Nephron progenitor cell (in vitro differentiated cells): ENCODE data around the gene MAP7.

ENCODE experiments used
- DNase-seq: peaks from one replicate; pipeline ENCODE4 v3.0.0; 2021
- H3K27ac Mint-ChIP-seq: 2 replicates; pipeline ENCODE4 v1.8.0; 2021; ENCODE audit warnings: mild to moderate bottlenecking, moderate library complexity, mixed read lengths
- H3K27me3 Mint-ChIP-seq: 2 replicates; pipeline ENCODE4 v1.8.0; 2021; ENCODE audit warnings: mild to moderate bottlenecking, low read depth, mixed read lengths; ENCODE audit not compliant: poor library complexity
- H3K36me3 Mint-ChIP-seq: 2 replicates; pipeline ENCODE4 v1.8.0; 2021; ENCODE audit warnings: low read depth, mixed read lengths
- H3K4me1 Mint-ChIP-seq: 2 replicates; pipeline ENCODE4 v1.8.0; 2021; ENCODE audit warnings: mixed read lengths
- H3K4me3 Mint-ChIP-seq: 2 replicates; pipeline ENCODE4 v1.8.0; 2021; ENCODE audit warnings: mild to moderate bottlenecking, moderate library complexity, mixed read lengths
- H3K9me3 Mint-ChIP-seq: 2 replicates; pipeline ENCODE4 v1.8.0; 2021; ENCODE audit warnings: mild to moderate bottlenecking, moderate library complexity, mixed read lengths
- TF ChIP-seq, protein P1 (sequence below): fragments of 200-600 bp; sonication (generic); IDR thresholded peaks from 2 replicates; pipeline ENCODE4 v1.5.0; 2021; ENCODE audit warnings: antibody characterized with exemption

The MAP7 gene

DNA sequence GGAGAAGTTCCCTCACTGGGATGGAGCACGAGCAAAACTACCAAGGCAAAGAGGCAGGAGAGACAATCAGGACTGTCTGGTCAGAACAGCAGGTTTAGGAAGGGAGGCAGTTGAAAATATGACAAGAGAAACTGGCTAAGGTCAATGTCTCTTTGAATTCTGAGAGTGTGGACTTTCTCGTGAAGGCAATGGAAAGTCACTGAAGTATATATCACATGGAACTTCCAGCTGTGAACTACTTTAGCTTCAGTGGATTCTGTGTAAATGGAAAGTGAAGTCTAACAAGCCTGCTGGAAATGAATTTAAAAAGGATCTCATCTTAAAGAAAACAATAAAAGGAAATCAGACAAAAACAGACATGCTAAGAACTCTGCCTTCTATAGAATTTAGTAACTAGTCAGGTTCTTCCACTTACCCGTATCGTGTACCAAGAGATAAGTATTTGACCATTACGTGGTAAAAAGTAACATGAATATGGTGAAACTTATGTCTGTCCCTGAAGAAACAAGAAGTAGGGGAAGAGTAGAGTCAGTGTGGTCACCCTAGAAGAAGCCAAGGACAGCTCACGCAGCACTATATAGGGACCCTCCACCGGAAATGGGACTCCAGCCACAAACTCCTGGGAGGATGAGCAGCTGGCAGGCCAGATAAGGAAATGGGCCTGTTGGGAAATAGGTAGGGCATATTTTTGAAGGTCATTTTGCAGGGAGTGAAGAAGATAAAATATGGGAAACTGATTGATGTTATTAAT lies 123.4 kb downstream of the MAP7 start:
- H3K4me1 Mint-ChIP-seq: peaks cover 4% of the 10 kb centered on the region
- H3K36me3 Mint-ChIP-seq: no peaks in the 10 kb centered on the region
- H3K27ac Mint-ChIP-seq: peak overlapping the region; percentile 61
- no peak overlapping the region for H3K4me3 Mint-ChIP-seq
- DNase-seq: no peak
- no peaks in the 10 kb centered on the region for H3K27me3 Mint-ChIP-seq
- TF ChIP-seq, protein P1, sequence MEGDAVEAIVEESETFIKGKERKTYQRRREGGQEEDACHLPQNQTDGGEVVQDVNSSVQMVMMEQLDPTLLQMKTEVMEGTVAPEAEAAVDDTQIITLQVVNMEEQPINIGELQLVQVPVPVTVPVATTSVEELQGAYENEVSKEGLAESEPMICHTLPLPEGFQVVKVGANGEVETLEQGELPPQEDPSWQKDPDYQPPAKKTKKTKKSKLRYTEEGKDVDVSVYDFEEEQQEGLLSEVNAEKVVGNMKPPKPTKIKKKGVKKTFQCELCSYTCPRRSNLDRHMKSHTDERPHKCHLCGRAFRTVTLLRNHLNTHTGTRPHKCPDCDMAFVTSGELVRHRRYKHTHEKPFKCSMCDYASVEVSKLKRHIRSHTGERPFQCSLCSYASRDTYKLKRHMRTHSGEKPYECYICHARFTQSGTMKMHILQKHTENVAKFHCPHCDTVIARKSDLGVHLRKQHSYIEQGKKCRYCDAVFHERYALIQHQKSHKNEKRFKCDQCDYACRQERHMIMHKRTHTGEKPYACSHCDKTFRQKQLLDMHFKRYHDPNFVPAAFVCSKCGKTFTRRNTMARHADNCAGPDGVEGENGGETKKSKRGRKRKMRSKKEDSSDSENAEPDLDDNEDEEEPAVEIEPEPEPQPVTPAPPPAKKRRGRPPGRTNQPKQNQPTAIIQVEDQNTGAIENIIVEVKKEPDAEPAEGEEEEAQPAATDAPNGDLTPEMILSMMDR: no peak
- no peaks in the 10 kb centered on the region for H3K9me3 Mint-ChIP-seq

DNA sequence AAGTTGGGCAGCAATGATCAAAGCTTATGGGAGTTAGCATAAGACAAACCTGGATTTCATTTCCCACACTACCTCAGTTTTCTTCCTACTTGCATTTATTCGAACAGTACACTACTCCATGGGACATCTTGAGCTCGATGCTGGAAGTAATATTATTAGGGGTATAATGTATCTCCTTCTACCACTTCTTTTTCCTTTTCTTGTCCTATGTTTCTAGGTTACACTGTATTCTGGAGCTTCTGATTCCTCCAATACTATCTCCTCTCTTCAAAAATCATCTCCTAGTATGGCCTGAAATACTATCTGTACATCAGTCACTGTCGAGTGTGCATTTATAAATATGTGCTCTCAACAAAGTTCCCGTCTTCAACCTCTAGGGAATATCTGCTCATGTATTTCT lies 124.4 kb downstream of the MAP7 start:
- TF ChIP-seq, protein P1: no peak
- Mint-ChIP-seq H3K4me3 (no peak overlapping the region), H3K9me3 (no peaks in the 10 kb centered on the region), H3K27me3 (no peaks in the 10 kb centered on the region), H3K27ac (no peak overlapping the region), H3K36me3 (no peaks in the 10 kb centered on the region), H3K4me1 (peaks cover 4% of the 10 kb centered on the region)
- no peak for DNase-seq

DNA sequence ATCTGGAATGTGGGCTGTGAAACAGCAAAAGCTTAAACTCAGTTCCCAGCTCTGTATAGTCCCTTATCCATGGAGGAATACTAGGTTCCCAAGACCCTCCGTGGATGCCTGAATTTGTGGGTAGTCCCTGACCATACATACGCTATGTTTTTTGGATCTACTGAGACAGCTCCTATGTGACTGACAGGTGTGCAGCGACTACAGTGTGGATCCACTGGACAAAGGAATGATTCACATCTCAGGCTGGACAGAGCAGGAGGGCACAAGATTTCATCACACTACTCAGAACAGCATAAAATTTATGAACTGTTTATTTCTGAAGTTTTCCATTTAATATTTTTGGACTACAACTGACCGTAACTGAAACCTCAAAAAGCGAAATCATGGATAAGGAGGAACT lies 125.3 kb downstream of the MAP7 start:
- H3K27ac Mint-ChIP-seq: no peak overlapping the region

DNA sequence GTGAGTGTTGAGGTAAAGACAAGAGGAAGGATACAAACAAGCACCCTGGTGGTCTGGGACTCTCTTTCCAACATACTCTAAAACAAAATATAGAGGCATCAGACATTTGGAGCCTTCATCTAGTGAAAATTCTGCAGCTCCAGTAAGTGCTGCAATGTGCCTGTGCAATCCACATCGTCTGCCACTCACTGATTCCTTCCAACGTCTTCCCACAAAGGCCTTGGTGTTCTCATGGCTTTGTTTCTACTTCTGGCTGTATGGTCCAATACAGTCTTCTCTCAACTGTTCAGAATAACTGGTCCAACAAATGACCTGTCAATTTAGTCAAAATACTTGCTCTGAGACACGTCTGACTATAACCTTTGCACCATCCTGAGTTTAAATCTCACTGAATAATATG lies 125.8 kb downstream of the MAP7 start:
- Mint-ChIP-seq H3K4me3 (no peak overlapping the region), H3K36me3 (no peaks in the 10 kb centered on the region), H3K27ac (no peak overlapping the region), H3K9me3 (no peaks in the 10 kb centered on the region), H3K4me1 (peaks cover 4% of the 10 kb centered on the region), H3K27me3 (no peaks in the 10 kb centered on the region)
- TF ChIP-seq, protein P1: no peak
- DNase-seq: no peak

More for the DNA sequence above, 125.3 kb downstream of the MAP7 start:
- DNase-seq: no peak
- no peaks in the 10 kb centered on the region for H3K27me3 Mint-ChIP-seq
- no peaks in the 10 kb centered on the region for H3K36me3 Mint-ChIP-seq
- TF ChIP-seq, protein P1: no peak
- H3K4me1 Mint-ChIP-seq: peaks cover 4% of the 10 kb centered on the region
- H3K9me3 Mint-ChIP-seq: no peaks in the 10 kb centered on the region
- H3K4me3 Mint-ChIP-seq: no peak overlapping the region

DNA sequence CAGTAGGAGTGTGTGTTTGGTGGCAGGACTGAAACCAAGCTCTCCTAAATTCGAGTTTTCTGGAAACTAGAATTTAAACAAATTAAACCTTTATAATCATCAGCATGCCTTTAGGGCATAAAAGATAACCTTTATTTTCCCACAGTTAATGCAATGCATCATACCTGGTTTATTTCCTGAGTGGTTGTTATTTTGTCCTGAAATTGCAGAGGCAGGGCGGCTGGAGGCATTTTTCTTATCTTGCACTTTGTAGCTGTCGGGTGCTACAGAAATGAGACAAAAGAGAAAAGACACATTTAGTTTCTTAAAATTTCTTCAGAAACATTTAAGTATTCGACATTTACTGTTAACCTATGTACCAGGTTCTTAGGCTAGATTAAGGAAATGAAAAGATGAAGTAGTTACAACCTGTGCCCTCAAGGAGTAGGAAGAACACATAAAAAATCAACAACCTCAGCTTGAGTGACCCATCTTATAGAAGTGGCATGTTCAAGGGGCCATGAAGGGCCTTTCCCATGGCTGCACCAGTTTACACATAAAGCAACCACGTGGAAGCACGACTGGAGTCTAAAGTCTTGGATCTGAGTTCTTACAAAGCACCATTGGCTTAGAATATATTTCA lies 128.6 kb downstream of the MAP7 start:
- DNase-seq: no peak
- Mint-ChIP-seq H3K4me1 (no peaks in the 10 kb centered on the region), H3K9me3 (no peaks in the 10 kb centered on the region), H3K4me3 (no peak overlapping the region), H3K36me3 (no peaks in the 10 kb centered on the region), H3K27ac (no peak overlapping the region), H3K27me3 (no peaks in the 10 kb centered on the region)
- TF ChIP-seq, protein P1: no peak

DNA sequence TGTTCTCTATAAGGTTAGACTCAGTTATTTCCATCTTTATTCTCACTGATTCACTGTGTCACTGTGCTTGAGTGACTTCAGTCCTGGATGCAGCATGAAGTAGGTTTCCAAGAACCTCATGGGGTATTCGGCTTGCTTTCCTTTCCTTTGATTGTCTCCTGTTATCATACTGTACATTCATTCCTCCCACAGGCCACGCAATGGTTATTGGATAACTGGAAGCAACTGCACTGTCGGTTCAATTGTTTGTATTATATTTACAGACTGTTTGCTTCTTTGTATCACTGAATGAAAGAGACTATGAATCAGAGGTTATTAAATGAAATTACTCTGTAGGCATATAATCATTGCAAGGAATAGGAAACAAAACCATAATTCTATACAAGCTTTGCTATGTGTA lies 129.4 kb downstream of the MAP7 start:
- no peaks in the 10 kb centered on the region for H3K36me3 Mint-ChIP-seq
- TF ChIP-seq, protein P1: no peak
- no peak overlapping the region for H3K27ac Mint-ChIP-seq
- H3K9me3 Mint-ChIP-seq: no peaks in the 10 kb centered on the region
- H3K4me1 Mint-ChIP-seq: no peaks in the 10 kb centered on the region
- DNase-seq: no peak
- no peaks in the 10 kb centered on the region for H3K27me3 Mint-ChIP-seq
- no peak overlapping the region for H3K4me3 Mint-ChIP-seq
